Activated T-cell treated with anti-CD3 and anti-CD28 coated beads, Interleukin-2, amount 50 U/mL, for 72 hours (primary cell): ENCODE results near the gene NKAPD1. TPM values are rescaled to one million over a fixed set of nuclear protein-coding genes. Genes with fewer than 3 reads are reported as not detected.

ENCODE experiments used
- ATAC-seq, 2 donors: fragments of 150-1000 bp; cut with Tn5 transposase; replicated peaks in 1 of 2; 2 replicates each; pipeline ENCODE4 v1.10.0; 2021; ENCODE audit warnings: moderate library complexity in 2 of 2, mild to moderate bottlenecking in 1 of 2
- DNase-seq, 2 donors: peaks; one replicate each; pipeline ENCODE4 v3.0.0; 2021 to 2022; ENCODE audit warnings: mixed read lengths in 1 of 2
- H3K27ac Mint-ChIP-seq: one replicate; pipeline ENCODE4 v1.8.0; 2022; ENCODE audit warnings: mild to moderate bottlenecking, moderate library complexity, mixed read lengths
- H3K27me3 Mint-ChIP-seq: one replicate; pipeline ENCODE4 v1.8.0; 2022; ENCODE audit warnings: low read depth, mixed read lengths
- H3K36me3 Mint-ChIP-seq, 2 donors: one replicate each; pipeline ENCODE4 v1.8.0; 2022; ENCODE audit warnings: mixed read lengths in 2 of 2, mild to moderate bottlenecking in 1 of 2; ENCODE audit not compliant: insufficient read depth in 2 of 2
- H3K4me1 Mint-ChIP-seq: one replicate; pipeline ENCODE4 v1.8.0; 2022; ENCODE audit warnings: low read depth, mixed read lengths
- H3K4me3 Mint-ChIP-seq, 2 donors: one replicate each; pipeline ENCODE4 v1.8.0; 2022; ENCODE audit warnings: mild to moderate bottlenecking in 2 of 2, mixed read lengths in 2 of 2, moderate library complexity in 2 of 2
- H3K9me3 Mint-ChIP-seq, 2 donors: one replicate each; pipeline ENCODE4 v1.8.0; 2022; ENCODE audit warnings: mixed read lengths in 2 of 2
- total RNA-seq, 2 donors: library from RNA; stranded (reverse); gene quantifications; one replicate each; pipeline ENCODE4 v1.2.3, GENCODE V29; 2022

NKAPD1 gene
- total RNA-seq, 2 donors from 2014 or later, result 23.7 to 28.7 TPM

GRCh38 chr11:112097734-112098528, 23.8 kb downstream of the NKAPD1 start:
- no peak overlapping the region for H3K27ac Mint-ChIP-seq
- H3K9me3 Mint-ChIP-seq, result no peaks in the 10 kb centered on the region
- H3K27me3 Mint-ChIP-seq, result no peaks in the 10 kb centered on the region
- ATAC-seq (no peak), DNase-seq (no peak)
- H3K4me3 Mint-ChIP-seq, result no peak overlapping the region
- no peaks in the 10 kb centered on the region for H3K4me1 Mint-ChIP-seq
- H3K36me3 Mint-ChIP-seq, result peaks cover 0 to 10% of the 10 kb centered on the region in 2 donors

- no peaks in the 10 kb centered on the region for H3K27me3 Mint-ChIP-seq
These were observed 26.4 kb downstream of the NKAPD1 start for GRCh38 chr11:112100462-112100861.

GRCh38 chr11:112103446-112103845, 29.3 kb downstream of the NKAPD1 start:
- H3K27me3 Mint-ChIP-seq, result no peaks in the 10 kb centered on the region

More at GRCh38 chr11:112100462-112100861, 26.4 kb downstream of the NKAPD1 start:
- Mint-ChIP-seq H3K9me3 (no peaks in the 10 kb centered on the region), H3K36me3 (peaks cover 0 to 4% of the 10 kb centered on the region in 2 donors), H3K4me1 (no peaks in the 10 kb centered on the region), H3K4me3 (no peak overlapping the region), H3K27ac (no peak overlapping the region)
- no peak for DNase-seq
- ATAC-seq, result no peak

GRCh38 chr11:112106070-112106469, 32.0 kb downstream of the NKAPD1 start:
- no peaks in the 10 kb centered on the region for H3K36me3 Mint-ChIP-seq
- no peak for ATAC-seq

More at GRCh38 chr11:112103446-112103845, 29.3 kb downstream of the NKAPD1 start:
- ATAC-seq (no peak), DNase-seq (no peak)
- Mint-ChIP-seq H3K36me3 (no peaks in the 10 kb centered on the region), H3K4me1 (no peaks in the 10 kb centered on the region), H3K9me3 (no peaks in the 10 kb centered on the region), H3K4me3 (no peak overlapping the region), H3K27ac (no peak overlapping the region)

GRCh38 chr11:112113539-112114457, 39.7 kb downstream of the NKAPD1 start:
- peak overlapping the region; percentile 70 for H3K27ac Mint-ChIP-seq
- H3K36me3 Mint-ChIP-seq, result no peaks in the 10 kb centered on the region
- H3K4me1 Mint-ChIP-seq, result no peaks in the 10 kb centered on the region
- no peak overlapping the region for H3K4me3 Mint-ChIP-seq
- H3K27me3 Mint-ChIP-seq, result no peaks in the 10 kb centered on the region
- DNase-seq, result peak in 1 of 2 donors; percentile 16
- H3K9me3 Mint-ChIP-seq, result no peaks in the 10 kb centered on the region
- peak; percentile 48 to 55 for ATAC-seq

More at GRCh38 chr11:112106070-112106469, 32.0 kb downstream of the NKAPD1 start:
- Mint-ChIP-seq H3K4me1 (no peaks in the 10 kb centered on the region), H3K27me3 (no peaks in the 10 kb centered on the region), H3K27ac (no peak overlapping the region), H3K4me3 (no peak overlapping the region), H3K9me3 (no peaks in the 10 kb centered on the region)
- DNase-seq, result no peak

- H3K4me1 Mint-ChIP-seq, result no peaks in the 10 kb centered on the region
- ATAC-seq (no peak), DNase-seq (no peak)
- H3K9me3 Mint-ChIP-seq, result no peaks in the 10 kb centered on the region
- no peaks in the 10 kb centered on the region for H3K27me3 Mint-ChIP-seq
- no peak overlapping the region for H3K4me3 Mint-ChIP-seq
- H3K36me3 Mint-ChIP-seq, result no peaks in the 10 kb centered on the region
- H3K27ac Mint-ChIP-seq, result no peak overlapping the region
These were observed 40.4 kb downstream of the NKAPD1 start for GRCh38 chr11:112114460-112114859.

GRCh38 chr11:112115386-112115785, 41.3 kb downstream of the NKAPD1 start:
- peaks cover 5% of the 10 kb centered on the region for H3K4me1 Mint-ChIP-seq
- DNase-seq, result no peak
- no peaks in the 10 kb centered on the region for H3K36me3 Mint-ChIP-seq
- no peak for ATAC-seq
- H3K27ac Mint-ChIP-seq, result no peak overlapping the region
- H3K4me3 Mint-ChIP-seq, result no peak overlapping the region
- no peaks in the 10 kb centered on the region for H3K9me3 Mint-ChIP-seq
- no peaks in the 10 kb centered on the region for H3K27me3 Mint-ChIP-seq

- H3K4me3 Mint-ChIP-seq, result no peak overlapping the region
- no peaks in the 10 kb centered on the region for H3K27me3 Mint-ChIP-seq
- peaks cover 14% of the 10 kb centered on the region for H3K4me1 Mint-ChIP-seq
- no peaks in the 10 kb centered on the region for H3K36me3 Mint-ChIP-seq
- ATAC-seq (no peak), DNase-seq (no peak)
- H3K9me3 Mint-ChIP-seq, result no peaks in the 10 kb centered on the region
- H3K27ac Mint-ChIP-seq, result no peak overlapping the region
These were observed 44.1 kb downstream of the NKAPD1 start for GRCh38 chr11:112118176-112118575.

GRCh38 chr11:112121981-112122615, 48.0 kb downstream of the NKAPD1 start:
- no peak for ATAC-seq
- H3K4me3 Mint-ChIP-seq, result no peak overlapping the region
- peaks cover 14% of the 10 kb centered on the region for H3K4me1 Mint-ChIP-seq
- no peaks in the 10 kb centered on the region for H3K36me3 Mint-ChIP-seq
- H3K27me3 Mint-ChIP-seq, result no peaks in the 10 kb centered on the region
- no peak overlapping the region for H3K27ac Mint-ChIP-seq
- DNase-seq, result no peak
- no peaks in the 10 kb centered on the region for H3K9me3 Mint-ChIP-seq

- no peaks in the 10 kb centered on the region for H3K36me3 Mint-ChIP-seq
- H3K4me1 Mint-ChIP-seq, result peaks cover 14% of the 10 kb centered on the region
- no peak for ATAC-seq
- no peaks in the 10 kb centered on the region for H3K9me3 Mint-ChIP-seq
- H3K27me3 Mint-ChIP-seq, result no peaks in the 10 kb centered on the region
- no peak for DNase-seq
- no peak overlapping the region for H3K4me3 Mint-ChIP-seq
- H3K27ac Mint-ChIP-seq, result no peak overlapping the region
These were observed 49.0 kb downstream of the NKAPD1 start for GRCh38 chr11:112123129-112123528.

GRCh38 chr11:112127056-112127455, 53.0 kb downstream of the NKAPD1 start:
- ATAC-seq (no peak), DNase-seq (no peak)
- H3K4me3 Mint-ChIP-seq, result no peak overlapping the region
- H3K27me3 Mint-ChIP-seq, result no peaks in the 10 kb centered on the region
- H3K9me3 Mint-ChIP-seq, result no peaks in the 10 kb centered on the region
- no peak overlapping the region for H3K27ac Mint-ChIP-seq
- H3K4me1 Mint-ChIP-seq, result no peaks in the 10 kb centered on the region
- H3K36me3 Mint-ChIP-seq, result no peaks in the 10 kb centered on the region

- Mint-ChIP-seq H3K4me1 (no peaks in the 10 kb centered on the region), H3K9me3 (no peaks in the 10 kb centered on the region), H3K36me3 (no peaks in the 10 kb centered on the region), H3K27ac (no peak overlapping the region), H3K27me3 (no peaks in the 10 kb centered on the region), H3K4me3 (no peak overlapping the region)
- DNase-seq (no peak), ATAC-seq (no peak)
These were observed 54.5 kb downstream of the NKAPD1 start for GRCh38 chr11:112128483-112129121.
